Lower leg skin (tissue), 4 donors: Measurements from ENCODE around the gene EVX2. TPM values are rescaled to one million over a fixed set of nuclear protein-coding genes. Genes with fewer than 3 reads are reported as not detected.
A peak's percentile ranks its signal among the peaks of the same experiment; 100 is the strongest.

Experiments
- DNase-seq, 2 donors: peaks; one replicate each; pipeline ENCODE4 v3.0.0-alpha.2; 2019; ENCODE audit warnings: low spot score in 2 of 2
- H3K4me3 ChIP-seq: fragments of 200-600 bp; sonication (generic); 2 replicates; pipeline ENCODE4 v1.5.1; 2017; ENCODE audit warnings: mild to moderate bottlenecking, low read depth; ENCODE audit not compliant: poor library complexity, severe bottlenecking
- POLR2A ChIP-seq, 2 donors: fragments of 450-650 bp; IDR thresholded peaks; one replicate each; pipeline ENCODE4 v1.6.1; 2016 to 2017; ENCODE audit warnings: antibody characterized with exemption in 2 of 2, mild to moderate bottlenecking in 1 of 2, moderate library complexity in 1 of 2
- WGBS, 2 donors: methylation state at CpG; one replicate each; pipeline ENCODE4 v1.1.5; 2018; 5-methylcytosine and 5-hydroxymethylcytosine counted together
- intact Hi-C: fragments of 100-400 bp; cut with DNase I; formaldehyde crosslinking; loops from one replicate; pipeline ENCODE4 v1.15.0; 2023; ENCODE audit warnings: low total_unique reads
- total RNA-seq, 4 donors: library from RNA; depleted of rRNA; stranded (reverse); fragments of >200 nt; gene quantifications; one replicate each; pipeline ENCODE4 v1.1.0, GENCODE V29; 2016
- TF ChIP-seq, protein P1 (sequence below), 3 donors: fragments of 450-650 bp; IDR thresholded peaks; one replicate each; pipeline ENCODE4 v1.5.1; 2016; ENCODE audit warnings: antibody characterized with exemption in 3 of 3, mild to moderate bottlenecking in 3 of 3, moderate library complexity in 2 of 3

The EVX2 gene
- total RNA-seq, 4 donors from 2014 or later, result not detected

DNA sequence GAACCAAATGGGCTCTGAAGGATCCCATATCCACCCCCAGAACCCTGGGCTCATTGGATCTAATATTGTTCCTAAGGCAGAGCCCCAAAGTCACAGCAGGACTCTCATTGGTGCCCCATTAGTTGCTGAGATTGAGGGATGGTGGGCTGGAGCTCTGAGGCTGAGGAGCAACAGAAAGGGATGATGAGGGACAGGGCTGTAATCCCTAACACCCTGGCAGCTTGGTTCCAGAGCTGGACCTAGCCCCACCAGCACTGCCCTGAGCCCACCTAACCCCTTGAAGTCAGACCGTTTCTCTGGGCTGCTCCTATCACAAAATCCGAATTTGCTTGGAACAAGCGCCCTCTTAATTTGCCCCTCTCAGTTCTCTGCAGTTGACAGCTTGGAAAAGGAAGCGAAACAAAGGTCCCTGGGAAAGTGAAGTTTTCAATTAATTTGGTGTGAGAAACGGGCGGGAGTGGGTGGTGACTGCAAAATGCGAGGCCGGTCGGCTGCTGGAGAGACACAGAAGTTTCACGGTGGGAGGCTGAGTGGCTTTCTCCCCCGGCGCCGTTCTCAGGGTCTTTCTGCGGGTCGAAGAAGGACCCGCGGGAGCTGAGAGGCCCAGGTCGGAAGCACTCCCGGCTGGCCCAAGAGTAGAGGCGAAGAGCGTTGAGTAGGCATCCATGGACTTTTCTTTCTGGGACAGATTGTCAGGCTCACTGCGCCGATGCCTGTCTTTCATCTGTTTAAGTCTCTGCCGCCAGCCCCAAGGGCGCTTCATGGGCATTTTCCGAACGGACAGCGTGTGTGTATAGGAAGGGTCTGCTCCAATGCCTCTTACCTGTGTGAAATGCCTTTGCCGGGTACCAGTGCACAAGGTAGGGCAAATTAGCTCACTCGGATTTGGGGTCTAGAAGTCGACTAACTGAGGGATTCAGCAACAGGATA lies 7.8 kb upstream of the EVX2 start:
- intact Hi-C loops, result no loop called here
- H3K4me3 ChIP-seq, result no peak overlapping the region
- 19 to 21% methylated on average over 31 of the region's 31 CpGs for WGBS, 2 donors
- no peak for TF ChIP-seq POLR2A (IDR thresholded peaks at IDR 0.05)
- TF ChIP-seq, protein P1, sequence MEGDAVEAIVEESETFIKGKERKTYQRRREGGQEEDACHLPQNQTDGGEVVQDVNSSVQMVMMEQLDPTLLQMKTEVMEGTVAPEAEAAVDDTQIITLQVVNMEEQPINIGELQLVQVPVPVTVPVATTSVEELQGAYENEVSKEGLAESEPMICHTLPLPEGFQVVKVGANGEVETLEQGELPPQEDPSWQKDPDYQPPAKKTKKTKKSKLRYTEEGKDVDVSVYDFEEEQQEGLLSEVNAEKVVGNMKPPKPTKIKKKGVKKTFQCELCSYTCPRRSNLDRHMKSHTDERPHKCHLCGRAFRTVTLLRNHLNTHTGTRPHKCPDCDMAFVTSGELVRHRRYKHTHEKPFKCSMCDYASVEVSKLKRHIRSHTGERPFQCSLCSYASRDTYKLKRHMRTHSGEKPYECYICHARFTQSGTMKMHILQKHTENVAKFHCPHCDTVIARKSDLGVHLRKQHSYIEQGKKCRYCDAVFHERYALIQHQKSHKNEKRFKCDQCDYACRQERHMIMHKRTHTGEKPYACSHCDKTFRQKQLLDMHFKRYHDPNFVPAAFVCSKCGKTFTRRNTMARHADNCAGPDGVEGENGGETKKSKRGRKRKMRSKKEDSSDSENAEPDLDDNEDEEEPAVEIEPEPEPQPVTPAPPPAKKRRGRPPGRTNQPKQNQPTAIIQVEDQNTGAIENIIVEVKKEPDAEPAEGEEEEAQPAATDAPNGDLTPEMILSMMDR (IDR thresholded peaks at IDR 0.05), result no peak
- peak in 1 of 2 donors; percentile 75 for DNase-seq

DNA sequence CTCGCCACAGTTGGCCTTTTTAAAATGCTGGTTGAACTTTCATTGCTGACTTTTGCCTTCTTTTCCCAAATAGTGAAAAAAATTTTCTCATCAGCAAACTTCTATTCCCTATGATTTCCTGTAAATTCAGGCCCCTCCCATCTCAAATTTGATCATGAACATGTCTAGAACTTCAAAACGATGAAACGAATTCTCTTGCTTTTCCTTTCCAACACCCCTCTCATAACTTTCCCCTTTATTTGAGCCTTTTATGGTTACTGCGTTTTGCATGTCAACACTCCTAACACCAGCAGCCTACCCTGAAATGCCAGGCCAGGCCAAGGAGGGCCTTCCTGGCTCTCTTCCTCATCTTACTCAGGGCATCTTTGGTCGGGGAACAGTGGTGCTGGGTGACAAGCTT lies 7.1 kb upstream of the EVX2 start:
- WGBS, 2 donors, result 35 to 36% methylated on average over 5 of the region's 5 CpGs
- TF ChIP-seq, protein P1 (IDR thresholded peaks at IDR 0.05), result no peak
- TF ChIP-seq POLR2A (IDR thresholded peaks at IDR 0.05), result no peak

DNA sequence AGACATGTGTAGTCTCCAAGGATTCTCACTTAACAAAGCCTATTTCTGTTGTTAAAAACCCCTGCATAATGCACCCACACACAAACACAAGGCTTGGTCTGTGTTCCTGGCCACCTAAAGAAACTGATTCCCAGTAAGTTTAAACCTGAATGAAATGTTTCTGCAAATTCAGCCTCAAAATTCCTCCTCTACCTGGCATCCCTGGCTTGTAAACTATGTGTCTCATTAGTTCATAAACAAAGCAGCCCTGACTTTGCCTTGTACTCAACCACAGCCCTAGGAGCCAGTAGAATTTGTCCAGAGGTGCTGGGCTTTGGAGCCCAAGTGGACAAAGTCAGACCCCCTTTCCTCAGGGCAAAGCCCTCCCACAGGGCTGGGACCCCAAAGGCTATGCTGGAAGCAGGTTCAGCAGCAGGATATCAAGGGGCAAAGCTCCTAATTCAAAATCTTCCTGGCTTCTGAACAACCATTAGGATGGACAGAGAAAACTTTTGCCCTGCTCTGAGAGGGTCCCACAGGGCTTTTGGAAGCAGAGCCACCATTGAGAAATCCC lies 6.2 kb upstream of the EVX2 start:
- TF ChIP-seq, protein P1 (IDR thresholded peaks at IDR 0.05), result no peak
- no peak for TF ChIP-seq POLR2A (IDR thresholded peaks at IDR 0.05)
- intact Hi-C loops, result loop anchor here (5.0 kb wide), 1 partner anchor 403 kb away; no protein-coding TSS in a partner anchor
- H3K4me3 ChIP-seq, result no peak overlapping the region
- DNase-seq, result peak in 1 of 2 donors; percentile 50

More for the DNA sequence above, 7.1 kb upstream of the EVX2 start:
- DNase-seq, result peak in 1 of 2 donors; percentile 48
- intact Hi-C loops, result no loop called here
- no peak overlapping the region for H3K4me3 ChIP-seq

DNA sequence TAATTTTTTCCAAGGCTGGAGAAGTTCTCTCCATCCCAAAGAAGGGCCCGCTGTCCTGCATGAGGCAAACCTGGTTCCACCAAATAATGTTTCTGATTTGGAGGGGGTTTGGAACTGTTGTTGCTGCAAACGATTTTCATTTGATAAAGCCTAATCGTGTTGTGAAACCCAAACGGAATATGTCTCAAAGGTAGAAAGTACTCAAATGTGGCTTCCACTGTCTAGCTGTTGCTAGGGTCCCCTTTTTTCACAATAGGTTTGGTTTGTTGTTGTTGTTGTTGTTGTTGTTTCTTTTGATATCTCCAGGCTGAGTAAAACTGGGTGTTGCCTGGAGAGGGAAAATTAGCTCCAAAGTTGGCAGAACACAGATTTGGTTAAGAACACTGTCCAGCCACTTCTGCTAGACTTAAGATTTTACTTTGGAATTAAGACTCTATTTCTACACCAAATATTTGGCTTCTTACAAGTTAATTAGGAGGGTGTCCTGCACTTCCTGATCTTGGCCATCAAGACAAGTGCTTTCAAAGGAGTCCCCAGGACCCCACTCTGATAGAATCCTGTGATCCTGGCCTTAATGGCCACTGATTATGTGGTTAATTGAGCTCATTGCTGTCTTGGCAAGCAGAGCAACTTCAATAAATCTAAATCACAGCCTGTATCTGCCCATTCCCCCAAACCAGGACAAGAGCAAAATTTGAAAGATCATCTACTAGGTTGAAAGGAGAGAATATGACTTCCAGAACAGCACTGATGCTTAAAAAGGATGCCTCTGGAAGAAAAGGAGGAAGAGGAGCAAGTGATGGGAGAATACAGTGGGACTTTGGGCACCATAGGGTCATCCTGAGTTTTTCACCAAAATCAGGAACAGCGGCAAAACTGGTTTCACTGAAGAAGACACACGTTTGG lies 5.4 kb upstream of the EVX2 start:
- TF ChIP-seq, protein P1 (IDR thresholded peaks at IDR 0.05), result no peak
- no peak for TF ChIP-seq POLR2A (IDR thresholded peaks at IDR 0.05)
- WGBS, 2 donors, result 10 to 13% methylated on average over 6 of the region's 6 CpGs
- intact Hi-C loops, result loop anchor here (5.0 kb wide), 1 partner anchor 402 kb away; no protein-coding TSS in a partner anchor
- DNase-seq, result peak in 1 of 2 donors; percentile 17
- no peak overlapping the region for H3K4me3 ChIP-seq
